GM12801 (cell line): Measurements from ENCODE around the gene FAU.

Experiments used
- CTCF ChIP-seq: IDR thresholded peaks from one replicate; pipeline ENCODE4 v1.5.1; 2011; ENCODE audit warnings: control low read depth; ENCODE audit not compliant: insufficient read length; ENCODE audit errors: extremely low read depth

Gene FAU

GRCh38 chr11:65115361-65116082 lies 6.4 kb downstream of the FAU start:
- TF ChIP-seq CTCF: no peak

DNA sequence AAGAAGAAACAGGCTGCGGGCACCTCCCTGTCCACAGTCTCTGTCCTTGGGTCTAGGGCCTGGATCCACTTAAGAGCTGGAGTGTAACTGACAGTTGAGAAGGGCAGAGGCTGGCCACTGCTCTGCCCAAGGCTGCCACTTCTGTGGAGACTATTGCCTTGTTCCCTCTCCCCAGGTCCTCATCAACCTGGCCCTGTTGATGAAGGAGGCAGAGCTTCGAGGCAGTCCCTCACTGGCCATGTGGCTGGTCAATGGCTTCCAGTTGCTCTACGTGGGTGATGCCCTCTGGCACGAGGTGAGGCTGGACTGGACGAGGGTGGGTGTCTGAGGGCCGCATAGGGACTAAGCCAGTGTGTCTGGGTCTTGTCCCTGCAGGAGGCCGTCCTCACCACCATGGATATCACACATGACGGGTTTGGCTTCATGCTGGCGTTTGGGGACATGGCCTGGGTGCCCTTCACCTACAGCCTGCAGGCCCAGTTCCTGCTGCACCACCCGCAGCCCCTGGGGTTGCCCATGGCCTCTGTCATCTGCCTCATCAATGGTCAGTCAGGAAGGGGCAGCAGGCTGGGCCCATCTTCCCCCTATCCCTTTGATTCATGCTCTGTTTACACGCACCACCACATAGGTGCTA lies 7.3 kb downstream of the FAU start:
- TF ChIP-seq CTCF: no peak

- TF ChIP-seq CTCF: no peak
Measured at GRCh38 chr11:65113839-65114238, 8.1 kb downstream of the FAU start.

DNA sequence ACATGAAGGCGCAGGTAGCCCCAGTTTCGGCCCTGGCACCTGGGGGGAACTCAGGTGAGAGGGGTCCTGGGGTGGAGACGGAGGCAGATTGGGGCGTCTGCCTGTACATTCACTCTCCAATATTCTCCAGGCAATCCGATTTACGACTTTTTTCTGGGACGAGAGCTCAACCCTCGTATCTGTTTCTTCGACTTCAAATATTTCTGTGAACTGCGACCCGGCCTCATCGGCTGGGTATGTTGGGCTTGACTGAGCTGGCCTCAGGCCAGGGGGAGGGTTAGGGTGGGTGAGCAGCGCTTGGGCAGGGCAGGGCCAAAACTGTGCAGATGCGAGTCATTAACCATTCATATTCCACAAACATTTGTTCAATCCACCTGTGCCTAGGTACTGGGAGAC lies 8.6 kb downstream of the FAU start:
- TF ChIP-seq CTCF: no peak

- TF ChIP-seq CTCF: no peak
Measured at GRCh38 chr11:65112546-65113360, 9.2 kb downstream of the FAU start.

GRCh38 chr11:65111744-65112545 lies 10.0 kb downstream of the FAU start, which contains the start of gene TM7SF2:
TSS of gene TM7SF2 (plus strand) at chr11:65111872. CDS start at chr11:65112016, 144 bp downstream.
- no peak for TF ChIP-seq CTCF
